Measurements from ENCODE around the gene NTM. TPM values are rescaled to one million over a fixed set of nuclear protein-coding genes. Genes with fewer than 3 reads are reported as not detected.
A peak's percentile ranks its signal among the peaks of the same experiment; 100 is the strongest.

The NTM gene
- total RNA-seq, 1 experiment from 2014 or later, result 16.4 TPM

DNA sequence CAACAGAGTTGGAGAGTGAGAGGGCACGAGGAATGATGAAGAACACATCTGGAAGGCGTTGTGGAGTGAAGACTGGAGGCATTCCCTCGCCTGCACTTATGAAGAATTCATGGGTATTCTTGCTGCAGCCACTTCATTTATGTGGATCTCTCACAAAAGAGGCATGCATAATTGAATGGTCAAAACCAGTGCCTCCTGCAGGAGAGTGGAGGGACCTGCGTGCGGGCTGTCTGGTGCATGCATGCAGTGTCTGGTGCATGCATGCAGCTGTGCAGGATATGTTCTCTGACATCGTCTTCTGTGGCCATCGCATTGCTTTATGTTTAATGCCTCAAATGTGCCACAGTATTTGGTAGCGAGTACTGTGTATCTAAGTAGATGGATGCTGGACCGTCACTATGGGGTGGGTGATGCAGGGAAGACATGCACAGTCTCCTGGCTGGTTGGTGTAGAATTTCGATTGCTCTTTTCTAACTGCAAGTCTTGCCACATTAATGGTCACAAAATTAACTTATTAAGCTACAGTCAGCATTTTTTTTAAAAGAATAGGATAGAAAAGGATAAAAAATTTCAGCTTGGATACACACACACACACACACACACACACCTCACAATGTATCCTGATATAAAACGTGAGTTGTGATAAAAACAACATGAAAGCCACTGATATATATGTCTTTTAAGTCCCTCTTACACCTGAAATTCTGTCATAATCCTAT is 20.9 kb upstream of the NTM start:
- no peak overlapping the region for H3K27ac Mint-ChIP-seq
- CTCF ChIA-PET, result no interaction called here

More for the DNA sequence above, 20.9 kb upstream of the NTM start:
- peaks cover 12% of the 10 kb centered on the region; the same call in 1 of the 2 replicates for H3K36me3 Mint-ChIP-seq
- POLR2A ChIA-PET, result no interaction called here
- peaks cover 27% of the 10 kb centered on the region for H3K4me1 Mint-ChIP-seq
- peaks cover 9% of the 10 kb centered on the region for H3K9me3 Mint-ChIP-seq
- ATAC-seq, result no peak
- no peaks in the 10 kb centered on the region for H3K27me3 Mint-ChIP-seq (ENCODE audit: low read depth)
- H3K4me3 Mint-ChIP-seq, result no peak overlapping the region
- peak; percentile 23 for DNase-seq (ENCODE audit: low spot score)
- TF ChIP-seq ETV6 (CRISPR knock-in tag; IDR thresholded peaks at IDR 0.05) (no peak), CREB1 (CRISPR knock-in tag; IDR thresholded peaks at IDR 0.05) (no peak), ZNF512 (CRISPR knock-in tag; IDR thresholded peaks at IDR 0.05; ENCODE audit: borderline replicate concordance) (no peak), JAZF1 (CRISPR knock-in tag; IDR thresholded peaks at IDR 0.05) (no peak), FOXK1 (CRISPR knock-in tag; IDR thresholded peaks at IDR 0.05) (no peak), RORB (CRISPR knock-in tag; IDR thresholded peaks at IDR 0.05) (no peak), E2F1 (CRISPR knock-in tag; IDR thresholded peaks at IDR 0.05) (no peak), ZNF121 (CRISPR knock-in tag; IDR thresholded peaks at IDR 0.05) (no peak), TP53 (CRISPR knock-in tag; IDR thresholded peaks at IDR 0.05) (no peak), ZNF232 (CRISPR knock-in tag; IDR thresholded peaks at IDR 0.05) (no peak), KAT7 (CRISPR knock-in tag; IDR thresholded peaks at IDR 0.05; ENCODE audit: borderline replicate concordance) (no peak), ZNF219 (CRISPR knock-in tag; IDR thresholded peaks at IDR 0.05; ENCODE audit: borderline replicate concordance) (no peak)
- TF ChIP-seq, protein P1, sequence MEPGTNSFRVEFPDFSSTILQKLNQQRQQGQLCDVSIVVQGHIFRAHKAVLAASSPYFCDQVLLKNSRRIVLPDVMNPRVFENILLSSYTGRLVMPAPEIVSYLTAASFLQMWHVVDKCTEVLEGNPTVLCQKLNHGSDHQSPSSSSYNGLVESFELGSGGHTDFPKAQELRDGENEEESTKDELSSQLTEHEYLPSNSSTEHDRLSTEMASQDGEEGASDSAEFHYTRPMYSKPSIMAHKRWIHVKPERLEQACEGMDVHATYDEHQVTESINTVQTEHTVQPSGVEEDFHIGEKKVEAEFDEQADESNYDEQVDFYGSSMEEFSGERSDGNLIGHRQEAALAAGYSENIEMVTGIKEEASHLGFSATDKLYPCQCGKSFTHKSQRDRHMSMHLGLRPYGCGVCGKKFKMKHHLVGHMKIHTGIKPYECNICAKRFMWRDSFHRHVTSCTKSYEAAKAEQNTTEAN (CRISPR knock-in tag; IDR thresholded peaks at IDR 0.05), result no peak
- TF ChIP-seq, protein P2, sequence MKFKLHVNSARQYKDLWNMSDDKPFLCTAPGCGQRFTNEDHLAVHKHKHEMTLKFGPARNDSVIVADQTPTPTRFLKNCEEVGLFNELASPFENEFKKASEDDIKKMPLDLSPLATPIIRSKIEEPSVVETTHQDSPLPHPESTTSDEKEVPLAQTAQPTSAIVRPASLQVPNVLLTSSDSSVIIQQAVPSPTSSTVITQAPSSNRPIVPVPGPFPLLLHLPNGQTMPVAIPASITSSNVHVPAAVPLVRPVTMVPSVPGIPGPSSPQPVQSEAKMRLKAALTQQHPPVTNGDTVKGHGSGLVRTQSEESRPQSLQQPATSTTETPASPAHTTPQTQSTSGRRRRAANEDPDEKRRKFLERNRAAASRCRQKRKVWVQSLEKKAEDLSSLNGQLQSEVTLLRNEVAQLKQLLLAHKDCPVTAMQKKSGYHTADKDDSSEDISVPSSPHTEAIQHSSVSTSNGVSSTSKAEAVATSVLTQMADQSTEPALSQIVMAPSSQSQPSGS (CRISPR knock-in tag; IDR thresholded peaks at IDR 0.05; ENCODE audit: borderline replicate concordance, low read depth), result no peak
- TF ChIP-seq, protein P3, sequence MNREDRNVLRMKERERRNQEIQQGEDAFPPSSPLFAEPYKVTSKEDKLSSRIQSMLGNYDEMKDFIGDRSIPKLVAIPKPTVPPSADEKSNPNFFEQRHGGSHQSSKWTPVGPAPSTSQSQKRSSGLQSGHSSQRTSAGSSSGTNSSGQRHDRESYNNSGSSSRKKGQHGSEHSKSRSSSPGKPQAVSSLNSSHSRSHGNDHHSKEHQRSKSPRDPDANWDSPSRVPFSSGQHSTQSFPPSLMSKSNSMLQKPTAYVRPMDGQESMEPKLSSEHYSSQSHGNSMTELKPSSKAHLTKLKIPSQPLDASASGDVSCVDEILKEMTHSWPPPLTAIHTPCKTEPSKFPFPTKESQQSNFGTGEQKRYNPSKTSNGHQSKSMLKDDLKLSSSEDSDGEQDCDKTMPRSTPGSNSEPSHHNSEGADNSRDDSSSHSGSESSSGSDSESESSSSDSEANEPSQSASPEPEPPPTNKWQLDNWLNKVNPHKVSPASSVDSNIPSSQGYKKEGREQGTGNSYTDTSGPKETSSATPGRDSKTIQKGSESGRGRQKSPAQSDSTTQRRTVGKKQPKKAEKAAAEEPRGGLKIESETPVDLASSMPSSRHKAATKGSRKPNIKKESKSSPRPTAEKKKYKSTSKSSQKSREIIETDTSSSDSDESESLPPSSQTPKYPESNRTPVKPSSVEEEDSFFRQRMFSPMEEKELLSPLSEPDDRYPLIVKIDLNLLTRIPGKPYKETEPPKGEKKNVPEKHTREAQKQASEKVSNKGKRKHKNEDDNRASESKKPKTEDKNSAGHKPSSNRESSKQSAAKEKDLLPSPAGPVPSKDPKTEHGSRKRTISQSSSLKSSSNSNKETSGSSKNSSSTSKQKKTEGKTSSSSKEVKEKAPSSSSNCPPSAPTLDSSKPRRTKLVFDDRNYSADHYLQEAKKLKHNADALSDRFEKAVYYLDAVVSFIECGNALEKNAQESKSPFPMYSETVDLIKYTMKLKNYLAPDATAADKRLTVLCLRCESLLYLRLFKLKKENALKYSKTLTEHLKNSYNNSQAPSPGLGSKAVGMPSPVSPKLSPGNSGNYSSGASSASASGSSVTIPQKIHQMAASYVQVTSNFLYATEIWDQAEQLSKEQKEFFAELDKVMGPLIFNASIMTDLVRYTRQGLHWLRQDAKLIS (CRISPR knock-in tag; IDR thresholded peaks at IDR 0.05; ENCODE audit: borderline replicate concordance), result no peak
- TF ChIP-seq, protein P4, sequence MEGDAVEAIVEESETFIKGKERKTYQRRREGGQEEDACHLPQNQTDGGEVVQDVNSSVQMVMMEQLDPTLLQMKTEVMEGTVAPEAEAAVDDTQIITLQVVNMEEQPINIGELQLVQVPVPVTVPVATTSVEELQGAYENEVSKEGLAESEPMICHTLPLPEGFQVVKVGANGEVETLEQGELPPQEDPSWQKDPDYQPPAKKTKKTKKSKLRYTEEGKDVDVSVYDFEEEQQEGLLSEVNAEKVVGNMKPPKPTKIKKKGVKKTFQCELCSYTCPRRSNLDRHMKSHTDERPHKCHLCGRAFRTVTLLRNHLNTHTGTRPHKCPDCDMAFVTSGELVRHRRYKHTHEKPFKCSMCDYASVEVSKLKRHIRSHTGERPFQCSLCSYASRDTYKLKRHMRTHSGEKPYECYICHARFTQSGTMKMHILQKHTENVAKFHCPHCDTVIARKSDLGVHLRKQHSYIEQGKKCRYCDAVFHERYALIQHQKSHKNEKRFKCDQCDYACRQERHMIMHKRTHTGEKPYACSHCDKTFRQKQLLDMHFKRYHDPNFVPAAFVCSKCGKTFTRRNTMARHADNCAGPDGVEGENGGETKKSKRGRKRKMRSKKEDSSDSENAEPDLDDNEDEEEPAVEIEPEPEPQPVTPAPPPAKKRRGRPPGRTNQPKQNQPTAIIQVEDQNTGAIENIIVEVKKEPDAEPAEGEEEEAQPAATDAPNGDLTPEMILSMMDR (IDR thresholded peaks at IDR 0.05), result no peak
- TF ChIP-seq, protein P5, sequence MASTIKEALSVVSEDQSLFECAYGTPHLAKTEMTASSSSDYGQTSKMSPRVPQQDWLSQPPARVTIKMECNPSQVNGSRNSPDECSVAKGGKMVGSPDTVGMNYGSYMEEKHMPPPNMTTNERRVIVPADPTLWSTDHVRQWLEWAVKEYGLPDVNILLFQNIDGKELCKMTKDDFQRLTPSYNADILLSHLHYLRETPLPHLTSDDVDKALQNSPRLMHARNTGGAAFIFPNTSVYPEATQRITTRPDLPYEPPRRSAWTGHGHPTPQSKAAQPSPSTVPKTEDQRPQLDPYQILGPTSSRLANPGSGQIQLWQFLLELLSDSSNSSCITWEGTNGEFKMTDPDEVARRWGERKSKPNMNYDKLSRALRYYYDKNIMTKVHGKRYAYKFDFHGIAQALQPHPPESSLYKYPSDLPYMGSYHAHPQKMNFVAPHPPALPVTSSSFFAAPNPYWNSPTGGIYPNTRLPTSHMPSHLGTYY (CRISPR knock-in tag; IDR thresholded peaks at IDR 0.05), result no peak
- TF ChIP-seq, protein P6, sequence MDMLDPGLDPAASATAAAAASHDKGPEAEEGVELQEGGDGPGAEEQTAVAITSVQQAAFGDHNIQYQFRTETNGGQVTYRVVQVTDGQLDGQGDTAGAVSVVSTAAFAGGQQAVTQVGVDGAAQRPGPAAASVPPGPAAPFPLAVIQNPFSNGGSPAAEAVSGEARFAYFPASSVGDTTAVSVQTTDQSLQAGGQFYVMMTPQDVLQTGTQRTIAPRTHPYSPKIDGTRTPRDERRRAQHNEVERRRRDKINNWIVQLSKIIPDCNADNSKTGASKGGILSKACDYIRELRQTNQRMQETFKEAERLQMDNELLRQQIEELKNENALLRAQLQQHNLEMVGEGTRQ (CRISPR knock-in tag; IDR thresholded peaks at IDR 0.05), result no peak
